Activated CD4-positive, alpha-beta T cell treated with anti-CD3 and anti-CD28 coated beads for 48 hours (primary cell): ENCODE data around the gene KANSL1.
A peak's percentile ranks its signal among the peaks of the same experiment; 100 is the strongest.
"Not testable (repeated sequence)": the region's sequence is repeated elsewhere in the genome, so short reads cannot be mapped to it uniquely, and the experiment has no call there.

Experiments used
- DNase-seq: peaks from one replicate; pipeline ENCODE4 v3.0.0-alpha.2; 2020

KANSL1 gene

GRCh38 chr17:46033392-46033791, 159.8 kb downstream of the KANSL1 start:
- DNase-seq = no peak

GRCh38 chr17:46032909-46033308, 160.3 kb downstream of the KANSL1 start:
- DNase-seq = no peak

- DNase-seq = no peak
Observed at GRCh38 chr17:46031920-46032319, 161.3 kb downstream of the KANSL1 start.

- no peak for DNase-seq
Observed at GRCh38 chr17:46031440-46031839, 161.8 kb downstream of the KANSL1 start.

- no peak for DNase-seq
Observed at GRCh38 chr17:46030752-46031151, 162.5 kb downstream of the KANSL1 start.

GRCh38 chr17:46029627-46030026, 163.6 kb downstream of the KANSL1 start:
- DNase-seq = no peak

- DNase-seq = no peak
Observed at GRCh38 chr17:46028981-46029565, 164.2 kb downstream of the KANSL1 start.

GRCh38 chr17:46028374-46028773, 164.9 kb downstream of the KANSL1 start:
- DNase-seq = no peak

GRCh38 chr17:46027976-46028325, 165.3 kb downstream of the KANSL1 start:
- no peak for DNase-seq

GRCh38 chr17:46027048-46027975, 165.9 kb downstream of the KANSL1 start:
- DNase-seq = no peak

GRCh38 chr17:46026166-46027047, 166.8 kb downstream of the KANSL1 start:
- no peak for DNase-seq

GRCh38 chr17:46025510-46026165, 167.6 kb downstream of the KANSL1 start:
- no peak for DNase-seq

GRCh38 chr17:46025060-46025459, 168.2 kb downstream of the KANSL1 start:
- DNase-seq = no peak

- DNase-seq = no peak
Observed at GRCh38 chr17:46024590-46024989, 168.6 kb downstream of the KANSL1 start.

GRCh38 chr17:46023783-46024388, 169.3 kb downstream of the KANSL1 start:
- DNase-seq = no peak

- DNase-seq = not testable (repeated sequence)
Observed at GRCh38 chr17:46023366-46023765, 169.9 kb downstream of the KANSL1 start.

GRCh38 chr17:46020998-46021397, 172.2 kb downstream of the KANSL1 start:
- no peak for DNase-seq

GRCh38 chr17:46020023-46020761, 173.0 kb downstream of the KANSL1 start:
- DNase-seq = peak; percentile 56

- DNase-seq = not testable (repeated sequence)
Observed at GRCh38 chr17:46019408-46019925, 173.8 kb downstream of the KANSL1 start.

GRCh38 chr17:46013502-46014165, 179.6 kb downstream of the KANSL1 start:
- no peak for DNase-seq

- DNase-seq = no peak
Observed at GRCh38 chr17:46013127-46013501, 180.1 kb downstream of the KANSL1 start.
